ENCODE data around the gene TAGLN3.

The TAGLN3 gene

GRCh38 chr3:111971533-111972130 lies 27.1 kb upstream of the TAGLN3 start:
- TF ChIP-seq EZH2phosphoT487 (IDR thresholded peaks at IDR 0.05; ENCODE audit: low read depth): no peak
- no peak for TF ChIP-seq CTCF (IDR thresholded peaks at IDR 0.05; ENCODE audit: low read depth, low read length)
- Histone ChIP-seq H3K4me2 (ENCODE audit: low read length) (no peak overlapping the region), H3K79me2 (ENCODE audit: low read length) (no peaks in the 10 kb centered on the region), H3K4me1 (ENCODE audit: low read length) (peaks cover 6% of the 10 kb centered on the region; the same call in 1 of the 2 replicates), H3K27ac (ENCODE audit: low read length) (no peak overlapping the region), H3K36me3 (replicated peaks; ENCODE audit: low read depth, low read length) (no peaks in the 10 kb centered on the region), H3K4me3 (ENCODE audit: low read length) (no peak overlapping the region), H2AFZ (ENCODE audit: low read depth, low read length) (no peak overlapping the region), H3K27me3 (ENCODE audit: low read depth, low read length) (peaks cover 3% of the 10 kb centered on the region; the same call in 1 of the 2 replicates), H3K9me3 (ENCODE audit: insufficient read depth, low read length) (no peaks in the 10 kb centered on the region), H3K9ac (ENCODE audit: low read length) (no peak overlapping the region), H4K20me1 (ENCODE audit: insufficient read depth, low read length) (no peaks in the 10 kb centered on the region)

GRCh38 chr3:111972891-111973290 lies 25.8 kb upstream of the TAGLN3 start:
- H3K9me3 ChIP-seq (ENCODE audit: insufficient read depth, low read length): no peaks in the 10 kb centered on the region
- no peaks in the 10 kb centered on the region for H3K36me3 ChIP-seq (replicated peaks; ENCODE audit: low read depth, low read length)
- H3K4me1 ChIP-seq (ENCODE audit: low read length): no peaks in the 10 kb centered on the region
- no peak overlapping the region for H3K4me3 ChIP-seq (ENCODE audit: low read length)
- no peak overlapping the region for H3K9ac ChIP-seq (ENCODE audit: low read length)
- H4K20me1 ChIP-seq (ENCODE audit: insufficient read depth, low read length): no peaks in the 10 kb centered on the region
- H3K79me2 ChIP-seq (ENCODE audit: low read length): no peaks in the 10 kb centered on the region
- H2AFZ ChIP-seq (ENCODE audit: low read depth, low read length): no peak overlapping the region
- H3K4me2 ChIP-seq (ENCODE audit: low read length): no peak overlapping the region
- H3K27ac ChIP-seq (ENCODE audit: low read length): no peak overlapping the region
- TF ChIP-seq EZH2phosphoT487 (IDR thresholded peaks at IDR 0.05; ENCODE audit: low read depth) (no peak), CTCF (IDR thresholded peaks at IDR 0.05; ENCODE audit: low read depth, low read length) (no peak)
- peaks cover 3% of the 10 kb centered on the region; the same call in 1 of the 2 replicates for H3K27me3 ChIP-seq (ENCODE audit: low read depth, low read length)

- H4K20me1 ChIP-seq (ENCODE audit: insufficient read depth, low read length): no peaks in the 10 kb centered on the region
- no peaks in the 10 kb centered on the region for H3K9me3 ChIP-seq (ENCODE audit: insufficient read depth, low read length)
- H3K27me3 ChIP-seq (ENCODE audit: low read depth, low read length): no peaks in the 10 kb centered on the region
- no peak overlapping the region for H3K4me2 ChIP-seq (ENCODE audit: low read length)
- H3K36me3 ChIP-seq (replicated peaks; ENCODE audit: low read depth, low read length): no peaks in the 10 kb centered on the region
- TF ChIP-seq EZH2phosphoT487 (IDR thresholded peaks at IDR 0.05; ENCODE audit: low read depth) (no peak), CTCF (IDR thresholded peaks at IDR 0.05; ENCODE audit: low read depth, low read length) (no peak)
- H2AFZ ChIP-seq (ENCODE audit: low read depth, low read length): no peak overlapping the region
- H3K27ac ChIP-seq (ENCODE audit: low read length): no peak overlapping the region
- peaks cover 6% of the 10 kb centered on the region for H3K4me1 ChIP-seq (ENCODE audit: low read length)
- H3K79me2 ChIP-seq (ENCODE audit: low read length): peaks cover 13% of the 10 kb centered on the region
- H3K4me3 ChIP-seq (ENCODE audit: low read length): no peak overlapping the region
- no peak overlapping the region for H3K9ac ChIP-seq (ENCODE audit: low read length)
Measured at GRCh38 chr3:111975131-111975530, 23.6 kb upstream of the TAGLN3 start.

GRCh38 chr3:111976254-111976653 lies 22.5 kb upstream of the TAGLN3 start:
- TF ChIP-seq EZH2phosphoT487 (IDR thresholded peaks at IDR 0.05; ENCODE audit: low read depth): no peak
- TF ChIP-seq CTCF (IDR thresholded peaks at IDR 0.05; ENCODE audit: low read depth, low read length): no peak
- H3K4me3 ChIP-seq (ENCODE audit: low read length): no peak overlapping the region
- no peak overlapping the region for H3K4me2 ChIP-seq (ENCODE audit: low read length)
- no peaks in the 10 kb centered on the region for H3K9me3 ChIP-seq (ENCODE audit: insufficient read depth, low read length)
- H3K27me3 ChIP-seq (ENCODE audit: low read depth, low read length): no peaks in the 10 kb centered on the region
- H4K20me1 ChIP-seq (ENCODE audit: insufficient read depth, low read length): no peaks in the 10 kb centered on the region
- no peaks in the 10 kb centered on the region for H3K36me3 ChIP-seq (replicated peaks; ENCODE audit: low read depth, low read length)
- no peak overlapping the region for H3K27ac ChIP-seq (ENCODE audit: low read length)
- no peak overlapping the region for H2AFZ ChIP-seq (ENCODE audit: low read depth, low read length)
- no peak overlapping the region for H3K9ac ChIP-seq (ENCODE audit: low read length)
- H3K79me2 ChIP-seq (ENCODE audit: low read length): peaks cover 23% of the 10 kb centered on the region
- peaks cover 14% of the 10 kb centered on the region for H3K4me1 ChIP-seq (ENCODE audit: low read length)

Data from OCI-LY3 (cell line).